Nephron (organoid): ENCODE measurements around the gene FSTL1.

Experiments used
- H3K27ac Mint-ChIP-seq, 3 experiments: 2 replicates each; pipeline ENCODE4 v1.8.0; 2020; ENCODE audit warnings: mixed read lengths in 3 of 3, mild to moderate bottlenecking in 2 of 3, moderate library complexity in 1 of 3
- H3K27me3 Mint-ChIP-seq: 2 replicates; pipeline ENCODE4 v1.8.0; 2021; ENCODE audit warnings: low read depth, mild to moderate bottlenecking, moderate library complexity, mixed read lengths
- H3K36me3 Mint-ChIP-seq: 2 replicates; pipeline ENCODE4 v1.8.0; 2020; ENCODE audit warnings: low read depth, mixed read lengths
- H3K4me1 Mint-ChIP-seq: 2 replicates; pipeline ENCODE4 v1.8.0; 2020; ENCODE audit warnings: mixed read lengths
- H3K4me3 Mint-ChIP-seq, 3 experiments: 2 replicates each; pipeline ENCODE4 v1.8.0; 2020; ENCODE audit warnings: mild to moderate bottlenecking in 3 of 3, mixed read lengths in 3 of 3, moderate library complexity in 2 of 3
- H3K9me3 Mint-ChIP-seq: 2 replicates; pipeline ENCODE4 v1.8.0; 2020; ENCODE audit warnings: mixed read lengths
- TF ChIP-seq, protein P1 (sequence below), 3 experiments: fragments of 200-600 bp; sonication (generic); IDR thresholded peaks; one replicate each; pipeline ENCODE4 v1.5.0; 2021; ENCODE audit warnings: antibody characterized with exemption in 3 of 3; ENCODE audit not compliant: unreplicated experiment in 3 of 3

The FSTL1 gene

DNA sequence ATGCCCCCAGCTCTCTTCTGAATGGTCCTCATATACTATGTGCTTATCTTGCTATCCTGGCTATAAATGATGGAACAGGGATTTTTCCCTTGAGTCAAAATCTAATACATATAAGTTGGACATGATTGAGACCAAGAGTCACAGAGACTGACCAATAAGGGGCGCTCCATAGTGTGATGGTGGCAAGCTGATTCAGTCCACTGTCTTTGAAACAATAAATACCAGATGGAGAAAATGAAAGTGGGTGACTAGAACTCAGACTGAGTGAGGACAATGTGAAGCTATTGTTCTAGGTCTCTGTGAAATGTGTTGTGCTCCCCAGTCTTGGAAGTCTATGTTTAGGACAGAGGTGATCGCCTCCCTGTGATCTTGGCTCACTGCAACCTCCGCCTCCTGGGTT lies 10.6 kb upstream of the FSTL1 start:
- H3K27ac Mint-ChIP-seq, result peak overlapping the region in 2 of 3 experiments; percentile 34 to 54
- peaks cover 43% of the 10 kb centered on the region for H3K4me1 Mint-ChIP-seq
- H3K9me3 Mint-ChIP-seq, result peaks cover 5% of the 10 kb centered on the region
- TF ChIP-seq, protein P1, sequence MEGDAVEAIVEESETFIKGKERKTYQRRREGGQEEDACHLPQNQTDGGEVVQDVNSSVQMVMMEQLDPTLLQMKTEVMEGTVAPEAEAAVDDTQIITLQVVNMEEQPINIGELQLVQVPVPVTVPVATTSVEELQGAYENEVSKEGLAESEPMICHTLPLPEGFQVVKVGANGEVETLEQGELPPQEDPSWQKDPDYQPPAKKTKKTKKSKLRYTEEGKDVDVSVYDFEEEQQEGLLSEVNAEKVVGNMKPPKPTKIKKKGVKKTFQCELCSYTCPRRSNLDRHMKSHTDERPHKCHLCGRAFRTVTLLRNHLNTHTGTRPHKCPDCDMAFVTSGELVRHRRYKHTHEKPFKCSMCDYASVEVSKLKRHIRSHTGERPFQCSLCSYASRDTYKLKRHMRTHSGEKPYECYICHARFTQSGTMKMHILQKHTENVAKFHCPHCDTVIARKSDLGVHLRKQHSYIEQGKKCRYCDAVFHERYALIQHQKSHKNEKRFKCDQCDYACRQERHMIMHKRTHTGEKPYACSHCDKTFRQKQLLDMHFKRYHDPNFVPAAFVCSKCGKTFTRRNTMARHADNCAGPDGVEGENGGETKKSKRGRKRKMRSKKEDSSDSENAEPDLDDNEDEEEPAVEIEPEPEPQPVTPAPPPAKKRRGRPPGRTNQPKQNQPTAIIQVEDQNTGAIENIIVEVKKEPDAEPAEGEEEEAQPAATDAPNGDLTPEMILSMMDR (IDR thresholded peaks at IDR 0.05; ENCODE audit: unreplicated experiment in 3 of 3), result no peak
- no peaks in the 10 kb centered on the region for H3K27me3 Mint-ChIP-seq
- no peak overlapping the region for H3K4me3 Mint-ChIP-seq
- H3K36me3 Mint-ChIP-seq, result no peaks in the 10 kb centered on the region

DNA sequence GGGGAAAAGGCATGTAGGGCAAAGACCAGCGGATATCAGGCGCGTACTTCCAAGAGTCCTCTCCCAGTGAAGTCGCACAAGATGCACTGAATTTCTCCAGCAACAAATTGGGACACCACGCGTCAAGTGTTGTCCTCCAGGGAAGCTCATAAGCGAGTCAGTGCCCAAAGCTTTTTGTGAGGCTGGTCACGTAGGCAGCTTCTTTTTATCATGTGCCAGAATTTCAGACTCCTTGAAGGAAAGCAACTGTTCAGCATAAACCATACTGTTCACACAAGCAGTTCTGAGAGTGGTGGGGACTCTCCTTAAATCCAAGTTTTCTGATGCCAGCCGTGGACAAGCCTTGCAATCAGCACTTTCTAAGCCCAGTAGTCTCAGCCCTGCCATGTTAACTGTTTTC lies 10.1 kb upstream of the FSTL1 start:
- peaks cover 5% of the 10 kb centered on the region for H3K9me3 Mint-ChIP-seq
- H3K4me3 Mint-ChIP-seq, result peak overlapping the region in 1 of 3 experiments; percentile 29
- H3K36me3 Mint-ChIP-seq, result no peaks in the 10 kb centered on the region
- no peaks in the 10 kb centered on the region for H3K27me3 Mint-ChIP-seq
- peaks cover 43% of the 10 kb centered on the region for H3K4me1 Mint-ChIP-seq
- TF ChIP-seq, protein P1 (IDR thresholded peaks at IDR 0.05; ENCODE audit: unreplicated experiment in 3 of 3), result no peak
- H3K27ac Mint-ChIP-seq, result peak overlapping the region; percentile 29 to 46 (median 46)

DNA sequence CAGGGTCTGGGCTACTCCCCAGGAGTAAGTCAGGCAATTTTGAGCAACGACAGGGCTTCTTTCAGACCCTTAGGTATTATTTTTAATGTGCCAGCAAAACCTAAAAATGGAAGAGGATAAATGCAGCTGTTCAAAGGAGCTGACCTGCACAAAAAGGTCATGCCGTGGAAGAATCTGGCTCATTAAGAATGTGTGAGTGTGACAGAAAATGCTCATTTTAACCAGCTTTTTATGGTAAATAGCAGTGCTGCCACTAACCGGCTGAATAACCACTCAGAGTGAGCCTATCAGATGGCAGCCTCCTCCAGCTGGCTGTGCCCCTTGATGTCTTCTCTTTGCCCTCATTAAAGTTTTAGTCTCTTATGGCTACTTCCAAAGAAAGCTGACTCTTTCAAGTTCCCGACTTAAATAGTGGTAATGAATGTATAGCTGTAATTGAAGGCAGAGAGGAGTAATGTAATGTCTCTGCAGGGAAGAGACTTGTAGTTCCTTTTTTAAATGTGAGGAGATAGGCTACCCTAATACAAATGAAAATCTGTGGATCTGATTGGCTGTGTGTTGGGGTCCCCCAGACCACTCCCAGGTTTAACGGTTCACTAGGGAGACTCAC lies 9.5 kb upstream of the FSTL1 start:
- no peaks in the 10 kb centered on the region for H3K27me3 Mint-ChIP-seq
- peak overlapping the region in 1 of 3 experiments; percentile 29 for H3K4me3 Mint-ChIP-seq
- no peaks in the 10 kb centered on the region for H3K36me3 Mint-ChIP-seq
- H3K4me1 Mint-ChIP-seq, result peaks cover 43% of the 10 kb centered on the region
- TF ChIP-seq, protein P1 (IDR thresholded peaks at IDR 0.05; ENCODE audit: unreplicated experiment in 3 of 3), result no peak
- peaks cover 5% of the 10 kb centered on the region for H3K9me3 Mint-ChIP-seq
- peak overlapping the region; percentile 46 to 60 (median 46) for H3K27ac Mint-ChIP-seq

DNA sequence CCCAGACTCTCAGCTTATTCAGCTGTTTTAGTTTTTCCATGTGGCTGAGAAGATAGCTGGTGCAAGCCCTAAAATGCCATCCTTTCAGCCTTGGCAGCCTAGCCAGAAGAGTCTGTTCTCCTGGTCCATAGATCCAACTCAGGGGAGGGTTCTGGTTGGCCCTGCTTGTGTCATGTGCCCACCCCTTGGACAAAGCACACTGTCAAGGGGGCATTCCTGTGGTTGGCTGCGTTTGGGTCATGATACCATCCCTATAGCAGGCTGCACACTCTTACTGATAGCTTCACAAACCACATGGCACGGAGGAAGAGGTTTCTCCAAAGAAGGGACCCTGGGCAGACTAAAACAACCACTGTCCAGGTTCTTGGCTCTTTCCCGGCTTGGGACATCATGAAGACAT lies 8.4 kb upstream of the FSTL1 start:
- Mint-ChIP-seq H3K4me1 (peaks cover 43% of the 10 kb centered on the region), H3K9me3 (peaks cover 5% of the 10 kb centered on the region), H3K36me3 (no peaks in the 10 kb centered on the region), H3K27ac (no peak overlapping the region), H3K27me3 (no peaks in the 10 kb centered on the region), H3K4me3 (no peak overlapping the region)
- TF ChIP-seq, protein P1 (IDR thresholded peaks at IDR 0.05; ENCODE audit: unreplicated experiment in 3 of 3), result no peak

DNA sequence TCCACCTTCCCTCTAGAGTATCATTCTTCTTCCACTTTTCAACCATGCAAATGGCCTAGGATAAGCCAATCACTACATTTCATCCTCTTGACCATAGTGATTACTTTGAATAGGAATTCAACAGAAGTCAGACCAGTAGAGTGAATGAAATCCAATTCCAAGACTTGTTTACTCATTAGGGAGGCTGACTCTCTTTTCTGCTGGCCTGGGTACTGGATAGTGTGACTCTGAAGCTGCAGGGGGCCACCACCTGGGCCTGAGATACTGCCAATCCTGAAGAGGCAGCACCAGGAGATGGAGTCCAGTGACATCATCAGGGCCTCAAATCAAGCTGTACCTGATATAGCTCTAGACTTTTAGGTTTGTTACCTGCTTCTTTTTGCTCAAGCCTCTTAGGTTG lies 7.0 kb upstream of the FSTL1 start:
- Mint-ChIP-seq H3K4me1 (peaks cover 41% of the 10 kb centered on the region), H3K9me3 (peaks cover 5% of the 10 kb centered on the region), H3K36me3 (no peaks in the 10 kb centered on the region), H3K27me3 (no peaks in the 10 kb centered on the region), H3K4me3 (no peak overlapping the region), H3K27ac (no peak overlapping the region)
- TF ChIP-seq, protein P1 (IDR thresholded peaks at IDR 0.05; ENCODE audit: unreplicated experiment in 3 of 3), result no peak

DNA sequence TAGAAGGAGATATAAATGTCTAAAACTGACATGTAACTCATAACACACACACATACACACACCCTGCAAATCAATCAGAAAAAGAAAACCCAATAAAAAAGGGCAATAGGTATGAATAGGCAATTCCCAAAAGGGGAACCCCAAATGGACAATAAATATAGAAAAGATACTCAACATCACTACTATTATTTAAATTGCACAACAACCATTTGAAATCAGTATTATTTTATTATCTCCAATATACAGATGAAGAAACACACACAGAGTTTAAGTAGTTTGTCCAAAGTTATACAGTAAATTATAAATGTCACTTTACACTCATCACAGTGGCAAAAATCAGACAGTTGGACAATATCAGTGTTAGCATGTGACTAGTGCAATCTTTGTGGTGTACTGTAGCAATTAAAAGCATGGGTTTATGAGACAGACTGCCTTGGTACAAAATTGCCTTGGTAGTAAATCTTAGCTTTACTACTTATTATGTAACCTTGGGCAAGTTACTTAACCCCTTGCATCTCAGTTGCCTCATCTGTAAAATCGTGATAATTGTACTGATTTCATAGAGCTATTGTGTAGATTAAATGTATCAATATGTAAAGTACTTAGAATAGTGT lies 3.4 kb upstream of the FSTL1 start:
- Mint-ChIP-seq H3K4me1 (peaks cover 17% of the 10 kb centered on the region), H3K4me3 (peak overlapping the region in 2 of 3 experiments; percentile 6 to 33), H3K36me3 (no peaks in the 10 kb centered on the region), H3K27me3 (no peaks in the 10 kb centered on the region), H3K9me3 (peaks cover 5% of the 10 kb centered on the region), H3K27ac (peak overlapping the region in 1 of 3 experiments; percentile 4)
- TF ChIP-seq, protein P1 (IDR thresholded peaks at IDR 0.05; ENCODE audit: unreplicated experiment in 3 of 3), result no peak
